ENCODE results near the gene SELENOM. TPM values are rescaled to one million over a fixed set of nuclear protein-coding genes. Genes with fewer than 3 reads are reported as not detected.

Gene SELENOM
- total RNA-seq, 1 experiment from 2014 or later: 2.0 TPM

DNA sequence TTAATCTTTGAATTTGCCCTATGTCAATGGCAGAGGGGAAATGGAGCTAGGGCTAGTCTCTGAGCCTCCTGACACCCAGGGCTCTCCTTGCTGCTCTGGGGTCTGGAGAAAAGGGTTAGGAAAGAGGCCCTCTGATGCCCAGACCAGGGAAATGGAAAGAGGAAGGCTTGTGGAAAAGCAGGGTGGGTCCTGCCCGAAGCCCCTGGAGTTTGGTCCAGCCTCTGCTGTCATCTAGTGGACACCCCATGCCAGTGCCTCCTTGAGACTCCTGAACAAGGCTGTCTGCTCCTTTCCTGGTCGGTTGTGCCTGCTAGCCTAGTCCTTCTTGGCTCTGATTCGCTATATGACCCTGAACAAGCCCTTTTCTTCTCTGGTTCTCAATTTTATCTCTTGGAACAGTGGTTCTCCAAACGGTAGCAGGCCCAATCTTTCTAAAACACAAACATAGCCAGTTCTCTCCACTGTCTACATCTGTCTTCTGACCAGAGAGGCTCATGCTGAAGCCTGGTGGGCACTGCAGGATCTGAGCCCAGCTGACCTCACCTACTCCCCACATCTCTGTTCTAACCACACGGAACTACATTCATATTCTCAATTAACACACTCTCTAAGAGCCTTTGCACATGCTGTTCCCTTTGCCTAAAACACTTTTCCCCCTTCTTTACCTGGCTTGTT, 41.7 kb upstream of the SELENOM start:
- TF ChIP-seq, protein P1, sequence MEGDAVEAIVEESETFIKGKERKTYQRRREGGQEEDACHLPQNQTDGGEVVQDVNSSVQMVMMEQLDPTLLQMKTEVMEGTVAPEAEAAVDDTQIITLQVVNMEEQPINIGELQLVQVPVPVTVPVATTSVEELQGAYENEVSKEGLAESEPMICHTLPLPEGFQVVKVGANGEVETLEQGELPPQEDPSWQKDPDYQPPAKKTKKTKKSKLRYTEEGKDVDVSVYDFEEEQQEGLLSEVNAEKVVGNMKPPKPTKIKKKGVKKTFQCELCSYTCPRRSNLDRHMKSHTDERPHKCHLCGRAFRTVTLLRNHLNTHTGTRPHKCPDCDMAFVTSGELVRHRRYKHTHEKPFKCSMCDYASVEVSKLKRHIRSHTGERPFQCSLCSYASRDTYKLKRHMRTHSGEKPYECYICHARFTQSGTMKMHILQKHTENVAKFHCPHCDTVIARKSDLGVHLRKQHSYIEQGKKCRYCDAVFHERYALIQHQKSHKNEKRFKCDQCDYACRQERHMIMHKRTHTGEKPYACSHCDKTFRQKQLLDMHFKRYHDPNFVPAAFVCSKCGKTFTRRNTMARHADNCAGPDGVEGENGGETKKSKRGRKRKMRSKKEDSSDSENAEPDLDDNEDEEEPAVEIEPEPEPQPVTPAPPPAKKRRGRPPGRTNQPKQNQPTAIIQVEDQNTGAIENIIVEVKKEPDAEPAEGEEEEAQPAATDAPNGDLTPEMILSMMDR (IDR thresholded peaks at IDR 0.05; ENCODE audit: insufficient read depth in 1 of 2, low read depth in 1 of 2, low read length in 1 of 2, severe bottlenecking in 1 of 2, unreplicated experiment in 1 of 2): peak; percentile 93 to 97

DNA sequence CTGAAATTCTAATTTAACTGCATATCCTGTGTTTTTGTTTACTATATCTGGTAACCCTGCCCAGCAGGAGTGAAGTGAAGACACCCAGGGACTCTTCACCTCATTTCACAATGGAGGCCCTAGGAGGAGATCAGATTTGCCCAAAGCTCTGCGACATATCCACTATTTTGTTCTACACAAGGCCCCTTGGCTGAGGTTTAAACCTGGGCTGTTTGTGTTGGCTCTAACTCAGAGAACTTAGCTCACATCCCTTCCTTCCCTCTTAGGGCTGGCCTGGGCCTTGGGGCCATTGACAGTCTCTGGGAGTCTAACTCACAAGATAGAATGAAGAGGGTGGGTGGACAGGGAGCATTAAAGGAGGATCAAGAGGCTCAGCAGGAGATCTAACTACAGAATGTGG, 41.1 kb upstream of the SELENOM start:
- BruUV-seq (replicated peaks): no TSS peak
- DNase-seq: no peak
- Histone ChIP-seq H3K9me3 (no peaks in the 10 kb centered on the region), H3K4me3 (ENCODE audit: low read depth, low read length) (no peak overlapping the region), H3K4me1 (no peaks in the 10 kb centered on the region), H3K36me3 (ENCODE audit: control insufficient read depth, insufficient read depth, low read length) (no peaks in the 10 kb centered on the region), H3K27me3 (replicated peaks; ENCODE audit: control insufficient read depth, insufficient read depth, low read length) (no peaks in the 10 kb centered on the region)
- H3K36me3 Mint-ChIP-seq (ENCODE audit: insufficient read depth, unreplicated experiment): no peaks in the 10 kb centered on the region
- intact Hi-C loops (cut with micrococcal nuclease; ENCODE audit: unreplicated experiment): loop anchor here (5.0 to 10.0 kb wide), 2 partner anchors 226 to 384 kb away; no protein-coding TSS in a partner anchor
- no peak overlapping the region for H3K27ac Mint-ChIP-seq (ENCODE audit: unreplicated experiment)
- H3K4me3 Mint-ChIP-seq (ENCODE audit: unreplicated experiment): no peak overlapping the region
- ChIA-PET CTCF (interaction anchor here (0.7 to 2.4 kb wide), 3 partner anchors 41 to 202 kb away, joined by 3 to 10 read pairs (median 3); partner anchors contain the start of gene SELENOM), POLR2A (no interaction called here)
- no peaks in the 10 kb centered on the region for H3K9me3 Mint-ChIP-seq (ENCODE audit: unreplicated experiment)
- TF ChIP-seq, protein P1 (IDR thresholded peaks at IDR 0.05; ENCODE audit: insufficient read depth in 1 of 2, low read depth in 1 of 2, low read length in 1 of 2, severe bottlenecking in 1 of 2, unreplicated experiment in 1 of 2): no peak
- no peaks in the 10 kb centered on the region for H3K4me1 Mint-ChIP-seq (ENCODE audit: low read depth, unreplicated experiment)
- H3K27me3 Mint-ChIP-seq (ENCODE audit: insufficient read depth, unreplicated experiment): no peaks in the 10 kb centered on the region

More for the DNA sequence above, 41.7 kb upstream of the SELENOM start:
- Mint-ChIP-seq H3K27me3 (ENCODE audit: insufficient read depth, unreplicated experiment) (no peaks in the 10 kb centered on the region), H3K9me3 (ENCODE audit: unreplicated experiment) (no peaks in the 10 kb centered on the region), H3K36me3 (ENCODE audit: insufficient read depth, unreplicated experiment) (no peaks in the 10 kb centered on the region), H3K4me3 (ENCODE audit: unreplicated experiment) (no peak overlapping the region), H3K4me1 (ENCODE audit: low read depth, unreplicated experiment) (no peaks in the 10 kb centered on the region), H3K27ac (ENCODE audit: unreplicated experiment) (no peak overlapping the region)
- intact Hi-C loops (cut with micrococcal nuclease; ENCODE audit: unreplicated experiment): loop anchor here (1.0 to 10.0 kb wide), 6 partner anchors 42 to 384 kb away; partner anchors contain the start of gene SELENOM
- Histone ChIP-seq H3K36me3 (ENCODE audit: control insufficient read depth, insufficient read depth, low read length) (no peaks in the 10 kb centered on the region), H3K4me1 (no peaks in the 10 kb centered on the region), H3K27me3 (replicated peaks; ENCODE audit: control insufficient read depth, insufficient read depth, low read length) (no peaks in the 10 kb centered on the region), H3K4me3 (ENCODE audit: low read depth, low read length) (no peak overlapping the region), H3K9me3 (no peaks in the 10 kb centered on the region)
- DNase-seq: peak; percentile 81 to 82
- BruUV-seq (replicated peaks): no TSS peak
- ChIA-PET CTCF (interaction anchor here (0.7 to 2.4 kb wide), 5 partner anchors 42 to 202 kb away, joined by 3 to 10 read pairs (median 3); partner anchors contain the start of gene SELENOM), POLR2A (no interaction called here)

DNA sequence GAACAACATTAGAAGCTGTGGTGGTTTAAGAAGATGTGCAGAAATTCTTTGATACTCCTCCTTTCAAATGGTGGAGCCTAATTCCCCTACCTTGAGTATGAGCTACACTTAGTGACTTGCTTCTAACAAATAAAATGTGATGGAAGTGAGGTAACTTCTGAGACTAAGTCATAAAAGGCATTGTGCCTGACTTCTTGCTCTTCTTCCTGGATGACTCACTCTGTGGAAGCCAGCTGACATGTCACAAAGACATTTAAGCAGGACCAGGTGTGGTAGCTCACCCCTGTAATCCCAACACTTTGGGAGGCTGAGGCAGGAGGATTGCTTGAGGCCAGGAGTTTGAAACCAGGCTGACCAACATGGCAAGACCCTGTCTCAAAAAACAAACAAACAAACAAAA, 36.9 kb upstream of the SELENOM start:
- Histone ChIP-seq H3K9me3 (no peaks in the 10 kb centered on the region), H3K27me3 (replicated peaks; ENCODE audit: control insufficient read depth, insufficient read depth, low read length) (no peaks in the 10 kb centered on the region), H3K36me3 (ENCODE audit: control insufficient read depth, insufficient read depth, low read length) (no peaks in the 10 kb centered on the region), H3K4me3 (ENCODE audit: low read depth, low read length) (no peak overlapping the region), H3K4me1 (no peaks in the 10 kb centered on the region)
- ChIA-PET POLR2A (no interaction called here), CTCF (no interaction called here)
- intact Hi-C loops (cut with micrococcal nuclease; ENCODE audit: unreplicated experiment): loop anchor here (10.0 kb wide), 1 partner anchor 379 kb away; no protein-coding TSS in a partner anchor
- no TSS peak for BruUV-seq (replicated peaks)
- Mint-ChIP-seq H3K4me1 (ENCODE audit: low read depth, unreplicated experiment) (no peaks in the 10 kb centered on the region), H3K4me3 (ENCODE audit: unreplicated experiment) (no peak overlapping the region), H3K27ac (ENCODE audit: unreplicated experiment) (no peak overlapping the region), H3K27me3 (ENCODE audit: insufficient read depth, unreplicated experiment) (peaks cover 3% of the 10 kb centered on the region), H3K36me3 (ENCODE audit: insufficient read depth, unreplicated experiment) (no peaks in the 10 kb centered on the region), H3K9me3 (ENCODE audit: unreplicated experiment) (no peaks in the 10 kb centered on the region)
- no peak for DNase-seq
- TF ChIP-seq, protein P1 (IDR thresholded peaks at IDR 0.05; ENCODE audit: insufficient read depth in 1 of 2, low read depth in 1 of 2, low read length in 1 of 2, severe bottlenecking in 1 of 2, unreplicated experiment in 1 of 2): no peak
